Upper lobe of left lung (tissue), 4 donors: ENCODE measurements around the gene MYBPC3.

Experiments used
- CTCF ChIP-seq, 6 experiments: fragments of 450-650 bp in 4 of 6; fragments of 200-600 bp in 2 of 6; sonication (generic) in 2 of 6; IDR thresholded peaks; one replicate each; pipeline ENCODE4 v1.5.1; 2016 to 2019; ENCODE audit warnings: antibody characterized with exemption in 6 of 6
- EP300 ChIP-seq, 4 donors: sonication (generic); formaldehyde crosslinking; IDR thresholded peaks; one replicate each; pipeline ENCODE4 v1.5.1; 2017; ENCODE audit warnings: antibody characterized with exemption in 4 of 4, control low read depth in 2 of 4

- no peak for TF ChIP-seq EP300 (IDR thresholded peaks at IDR 0.05)
- no peak for TF ChIP-seq CTCF (IDR thresholded peaks at IDR 0.05)
These were observed 35.6 kb upstream of the MYBPC3 start for GRCh38 chr11:47387944-47388696.
